Measurements from ENCODE around the gene NIT2. TPM values are rescaled to one million over a fixed set of nuclear protein-coding genes. Genes with fewer than 3 reads are reported as not detected.

NIT2 gene
- total RNA-seq, 2 donors from 2014 or later: 35.5 to 48.1 TPM

DNA sequence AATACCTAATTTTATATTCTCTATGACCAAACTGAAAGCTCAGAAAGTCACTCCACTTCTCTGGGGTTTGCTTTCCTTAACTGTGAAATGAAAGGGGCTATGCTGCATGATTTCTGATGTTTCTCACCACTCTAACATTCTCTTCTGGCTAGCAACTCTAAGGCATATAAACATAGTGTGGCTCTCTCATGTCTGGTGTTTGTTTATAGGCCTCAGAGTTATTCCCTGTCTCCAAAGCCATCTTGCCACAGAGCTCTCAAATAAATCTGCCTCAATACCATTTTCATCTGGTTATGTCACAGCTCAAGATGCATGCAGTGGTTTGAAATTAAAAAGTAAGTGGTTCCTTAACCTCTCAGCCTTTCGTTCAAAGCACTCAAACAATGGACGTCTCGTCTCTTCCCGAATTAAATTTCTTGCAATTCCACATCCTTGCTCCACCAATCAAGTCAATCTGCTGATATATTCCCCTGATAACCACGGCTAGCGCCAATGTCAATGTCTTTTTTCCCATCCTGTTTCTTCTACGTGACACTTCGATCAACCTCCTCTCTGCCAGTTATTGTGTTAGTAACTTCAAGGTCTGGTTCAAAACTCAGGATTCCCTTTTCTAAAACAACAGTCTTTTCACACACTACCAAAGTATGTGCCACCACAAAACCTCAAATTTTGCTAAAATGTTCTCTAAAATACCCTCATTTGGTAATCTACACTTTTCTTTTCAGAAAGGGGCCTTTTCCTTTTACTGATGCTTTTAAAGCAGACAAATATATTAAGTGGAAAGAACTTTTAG lies 50.4 kb downstream of the NIT2 start:
- no peak for TF ChIP-seq CTCF (conservative IDR thresholded peaks at IDR 0.05)

GRCh38 chr3:100386437-100387074 lies 52.0 kb downstream of the NIT2 start:
- no peak for DNase-seq
- H3K4me1 Mint-ChIP-seq: no peaks in the 10 kb centered on the region
- Histone ChIP-seq H3K9me3 (ENCODE audit: control insufficient read depth, low read length) (peaks cover 16% of the 10 kb centered on the region), H3K9ac (ENCODE audit: extremely low read depth, low read length, poor library complexity, severe bottlenecking) (no peak overlapping the region), H3K36me3 (ENCODE audit: control insufficient read depth, insufficient read depth, low read length) (peaks cover 65% of the 10 kb centered on the region), H3K27ac (ENCODE audit: low read depth, low read length) (no peak overlapping the region), H3K4me3 (ENCODE audit: low read length) (no peak overlapping the region), H3K27me3 (ENCODE audit: control insufficient read depth, insufficient read depth, low read length, poor library complexity, severe bottlenecking) (no peaks in the 10 kb centered on the region), H3K4me1 (ENCODE audit: control insufficient read depth, insufficient read depth, low read length) (no peaks in the 10 kb centered on the region)
- no peaks in the 10 kb centered on the region for H3K27me3 Mint-ChIP-seq (ENCODE audit: insufficient read depth)
- no peak overlapping the region for H3K27ac Mint-ChIP-seq
- H3K9me3 Mint-ChIP-seq: peaks cover 11% of the 10 kb centered on the region
- no peak for TF ChIP-seq CTCF (conservative IDR thresholded peaks at IDR 0.05)
- H3K36me3 Mint-ChIP-seq (ENCODE audit: low read depth): peaks cover 29% of the 10 kb centered on the region
- no peak overlapping the region for H3K4me3 Mint-ChIP-seq

More for the DNA sequence above, 50.4 kb downstream of the NIT2 start:
- peaks cover 40% of the 10 kb centered on the region for H3K36me3 Mint-ChIP-seq (ENCODE audit: low read depth)
- no peak overlapping the region for H3K27ac Mint-ChIP-seq
- H3K4me3 Mint-ChIP-seq: no peak overlapping the region
- H3K27me3 Mint-ChIP-seq (ENCODE audit: insufficient read depth): no peaks in the 10 kb centered on the region
- H3K4me1 Mint-ChIP-seq: no peaks in the 10 kb centered on the region
- Histone ChIP-seq H3K4me1 (ENCODE audit: control insufficient read depth, insufficient read depth, low read length) (no peaks in the 10 kb centered on the region), H3K9me3 (ENCODE audit: control insufficient read depth, low read length) (peaks cover 12% of the 10 kb centered on the region), H3K36me3 (ENCODE audit: control insufficient read depth, insufficient read depth, low read length) (peaks cover 73% of the 10 kb centered on the region), H3K27me3 (ENCODE audit: control insufficient read depth, insufficient read depth, low read length, poor library complexity, severe bottlenecking) (no peaks in the 10 kb centered on the region), H3K4me3 (ENCODE audit: low read length) (no peak overlapping the region), H3K27ac (ENCODE audit: low read depth, low read length) (no peak overlapping the region), H3K9ac (ENCODE audit: extremely low read depth, low read length, poor library complexity, severe bottlenecking) (no peak overlapping the region)
- no peak for DNase-seq
- peaks cover 11% of the 10 kb centered on the region for H3K9me3 Mint-ChIP-seq
- WGBS, 2 experiments (ENCODE audit: insufficient coverage in 1 of 2, insufficient read length in 1 of 2): 83 to 86% methylated on average over 8 of the region's 8 CpGs

DNA sequence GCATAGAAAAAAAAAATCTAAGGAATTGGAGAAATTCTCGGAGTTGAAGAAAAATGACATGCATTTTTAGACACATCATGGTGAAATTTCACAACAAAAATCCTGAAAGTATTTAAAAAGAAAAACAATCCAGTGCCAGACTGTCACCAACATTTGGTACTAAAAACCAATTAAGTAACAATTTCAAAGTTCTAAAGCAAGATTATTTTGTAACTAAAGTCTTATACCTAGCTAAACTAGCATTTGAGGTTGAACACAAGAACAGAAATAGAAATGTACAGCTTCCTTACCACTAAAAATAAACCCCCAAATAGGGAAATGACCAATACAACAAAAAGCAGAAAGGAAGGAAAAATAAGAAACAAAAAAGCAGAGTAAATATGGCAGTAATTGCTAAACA lies 54.5 kb downstream of the NIT2 start:
- Histone ChIP-seq H3K4me3 (ENCODE audit: low read length) (no peak overlapping the region), H3K9ac (ENCODE audit: extremely low read depth, low read length, poor library complexity, severe bottlenecking) (no peak overlapping the region), H3K36me3 (ENCODE audit: control insufficient read depth, insufficient read depth, low read length) (peaks cover 51% of the 10 kb centered on the region), H3K4me1 (ENCODE audit: control insufficient read depth, insufficient read depth, low read length) (no peaks in the 10 kb centered on the region), H3K9me3 (ENCODE audit: control insufficient read depth, low read length) (peaks cover 16% of the 10 kb centered on the region), H3K27me3 (ENCODE audit: control insufficient read depth, insufficient read depth, low read length, poor library complexity, severe bottlenecking) (no peaks in the 10 kb centered on the region), H3K27ac (ENCODE audit: low read depth, low read length) (no peak overlapping the region)
- Mint-ChIP-seq H3K36me3 (ENCODE audit: low read depth) (peaks cover 19% of the 10 kb centered on the region), H3K4me3 (no peak overlapping the region), H3K4me1 (peaks cover 4% of the 10 kb centered on the region), H3K27ac (no peak overlapping the region), H3K27me3 (ENCODE audit: insufficient read depth) (no peaks in the 10 kb centered on the region), H3K9me3 (peaks cover 11% of the 10 kb centered on the region)
- WGBS, 2 experiments (ENCODE audit: insufficient coverage in 1 of 2, insufficient read length in 1 of 2): 80% methylated on average over 1 of the region's 1 CpG; no CpG with 5 or more reads in 1 of the 2 experiments
- DNase-seq: no peak
- TF ChIP-seq CTCF (conservative IDR thresholded peaks at IDR 0.05): no peak
